ENCODE results near the gene PTTG1.

The PTTG1 gene

GRCh38 chr5:160421625-160422258, at the start of gene PTTG1:
Gene PTTG1, plus strand, starts transcription at chr5:160421855. Its CDS starts 458 bp downstream, at chr5:160422313.
- Histone ChIP-seq H3K27ac (ENCODE audit: low read length) (no peak within 1 kb of the TSS), H3K4me1 (ENCODE audit: control insufficient read depth, insufficient read depth, low read length) (no peaks in the 10 kb centered on the region; the same call in 1 of the 2 replicates), H3K4me3 (ENCODE audit: low read length) (peak within 1 kb of the TSS; percentile 62), H3K36me3 (ENCODE audit: control insufficient read depth, insufficient read depth, low read length) (peaks cover 4% of the 10 kb centered on the region; the same call in 1 of the 2 replicates), H3K27me3 (ENCODE audit: control insufficient read depth, insufficient read depth, low read length) (no peaks in the 10 kb centered on the region), H3K9me3 (ENCODE audit: control insufficient read depth, insufficient read depth, low read length) (no peaks in the 10 kb centered on the region)
- WGBS (ENCODE audit: insufficient coverage, insufficient read length) = no CpG with 5 or more reads among the region's 39 CpGs
- DNase-seq (ENCODE audit: low read depth, low spot score) = peak; percentile 96

- Histone ChIP-seq H3K27me3 (ENCODE audit: control insufficient read depth, insufficient read depth, low read length) (peaks cover 4% of the 10 kb centered on the region; the same call in 1 of the 2 replicates), H3K4me3 (ENCODE audit: low read length) (no peak overlapping the region)
- no peak for DNase-seq (ENCODE audit: low read depth, low spot score)
These were observed 46.5 kb upstream of the PTTG1 start for GRCh38 chr5:160375166-160375565.

GRCh38 chr5:160375701-160376100, 46.0 kb upstream of the PTTG1 start:
- no CpG with 5 or more reads among the region's 2 CpGs for WGBS (ENCODE audit: insufficient coverage, insufficient read length)

More at GRCh38 chr5:160375166-160375565, 46.5 kb upstream of the PTTG1 start:
- Histone ChIP-seq H3K27ac (ENCODE audit: low read length) (no peak overlapping the region), H3K4me1 (ENCODE audit: control insufficient read depth, insufficient read depth, low read length) (peaks cover 3% of the 10 kb centered on the region; the same call in 1 of the 2 replicates), H3K9me3 (ENCODE audit: control insufficient read depth, insufficient read depth, low read length) (no peaks in the 10 kb centered on the region), H3K36me3 (ENCODE audit: control insufficient read depth, insufficient read depth, low read length) (no peaks in the 10 kb centered on the region)

GRCh38 chr5:160376416-160376815, 45.2 kb upstream of the PTTG1 start:
- H3K9me3 ChIP-seq (ENCODE audit: control insufficient read depth, insufficient read depth, low read length) = no peaks in the 10 kb centered on the region
- no peaks in the 10 kb centered on the region for H3K27me3 ChIP-seq (ENCODE audit: control insufficient read depth, insufficient read depth, low read length)
- H3K36me3 ChIP-seq (ENCODE audit: control insufficient read depth, insufficient read depth, low read length) = no peaks in the 10 kb centered on the region
- H3K4me3 ChIP-seq (ENCODE audit: low read length) = no peak overlapping the region
- DNase-seq (ENCODE audit: low read depth, low spot score) = no peak
- H3K27ac ChIP-seq (ENCODE audit: low read length) = no peak overlapping the region
- no peaks in the 10 kb centered on the region for H3K4me1 ChIP-seq (ENCODE audit: control insufficient read depth, insufficient read depth, low read length)

More at GRCh38 chr5:160375701-160376100, 46.0 kb upstream of the PTTG1 start:
- H3K4me1 ChIP-seq (ENCODE audit: control insufficient read depth, insufficient read depth, low read length) = peaks cover 2% of the 10 kb centered on the region; the same call in 1 of the 2 replicates
- DNase-seq (ENCODE audit: low read depth, low spot score) = no peak
- H3K27ac ChIP-seq (ENCODE audit: low read length) = no peak overlapping the region
- no peaks in the 10 kb centered on the region for H3K9me3 ChIP-seq (ENCODE audit: control insufficient read depth, insufficient read depth, low read length)
- peaks cover 2% of the 10 kb centered on the region; the same call in 1 of the 2 replicates for H3K27me3 ChIP-seq (ENCODE audit: control insufficient read depth, insufficient read depth, low read length)
- H3K36me3 ChIP-seq (ENCODE audit: control insufficient read depth, insufficient read depth, low read length) = no peaks in the 10 kb centered on the region
- H3K4me3 ChIP-seq (ENCODE audit: low read length) = no peak overlapping the region

- Histone ChIP-seq H3K9me3 (ENCODE audit: control insufficient read depth, insufficient read depth, low read length) (no peaks in the 10 kb centered on the region), H3K36me3 (ENCODE audit: control insufficient read depth, insufficient read depth, low read length) (no peaks in the 10 kb centered on the region), H3K27me3 (ENCODE audit: control insufficient read depth, insufficient read depth, low read length) (no peaks in the 10 kb centered on the region), H3K27ac (ENCODE audit: low read length) (no peak overlapping the region), H3K4me3 (ENCODE audit: low read length) (no peak overlapping the region), H3K4me1 (ENCODE audit: control insufficient read depth, insufficient read depth, low read length) (no peaks in the 10 kb centered on the region)
- no CpG with 5 or more reads among the region's 5 CpGs for WGBS (ENCODE audit: insufficient coverage, insufficient read length)
- DNase-seq (ENCODE audit: low read depth, low spot score) = no peak
These were observed 44.0 kb upstream of the PTTG1 start for GRCh38 chr5:160377651-160378050.

GRCh38 chr5:160378330-160378729, 43.3 kb upstream of the PTTG1 start:
- Histone ChIP-seq H3K9me3 (ENCODE audit: control insufficient read depth, insufficient read depth, low read length) (no peaks in the 10 kb centered on the region), H3K4me3 (ENCODE audit: low read length) (no peak overlapping the region), H3K27ac (ENCODE audit: low read length) (no peak overlapping the region), H3K27me3 (ENCODE audit: control insufficient read depth, insufficient read depth, low read length) (no peaks in the 10 kb centered on the region), H3K36me3 (ENCODE audit: control insufficient read depth, insufficient read depth, low read length) (no peaks in the 10 kb centered on the region), H3K4me1 (ENCODE audit: control insufficient read depth, insufficient read depth, low read length) (no peaks in the 10 kb centered on the region)
- no CpG with 5 or more reads among the region's 2 CpGs for WGBS (ENCODE audit: insufficient coverage, insufficient read length)
- no peak for DNase-seq (ENCODE audit: low read depth, low spot score)

GRCh38 chr5:160379511-160379910, 42.1 kb upstream of the PTTG1 start:
- no peaks in the 10 kb centered on the region for H3K4me1 ChIP-seq (ENCODE audit: control insufficient read depth, insufficient read depth, low read length)
- H3K9me3 ChIP-seq (ENCODE audit: control insufficient read depth, insufficient read depth, low read length) = no peaks in the 10 kb centered on the region
- WGBS (ENCODE audit: insufficient coverage, insufficient read length) = no CpG with 5 or more reads among the region's 4 CpGs
- no peak overlapping the region for H3K27ac ChIP-seq (ENCODE audit: low read length)
- H3K4me3 ChIP-seq (ENCODE audit: low read length) = no peak overlapping the region
- no peaks in the 10 kb centered on the region for H3K36me3 ChIP-seq (ENCODE audit: control insufficient read depth, insufficient read depth, low read length)
- no peak for DNase-seq (ENCODE audit: low read depth, low spot score)
- H3K27me3 ChIP-seq (ENCODE audit: control insufficient read depth, insufficient read depth, low read length) = no peaks in the 10 kb centered on the region

GRCh38 chr5:160380041-160380440, 41.6 kb upstream of the PTTG1 start:
- Histone ChIP-seq H3K9me3 (ENCODE audit: control insufficient read depth, insufficient read depth, low read length) (no peaks in the 10 kb centered on the region), H3K36me3 (ENCODE audit: control insufficient read depth, insufficient read depth, low read length) (no peaks in the 10 kb centered on the region), H3K27ac (ENCODE audit: low read length) (no peak overlapping the region), H3K4me1 (ENCODE audit: control insufficient read depth, insufficient read depth, low read length) (no peaks in the 10 kb centered on the region), H3K27me3 (ENCODE audit: control insufficient read depth, insufficient read depth, low read length) (no peaks in the 10 kb centered on the region), H3K4me3 (ENCODE audit: low read length) (no peak overlapping the region)
- no peak for DNase-seq (ENCODE audit: low read depth, low spot score)
- WGBS (ENCODE audit: insufficient coverage, insufficient read length) = no CpG with 5 or more reads among the region's 2 CpGs

- no peaks in the 10 kb centered on the region for H3K27me3 ChIP-seq (ENCODE audit: control insufficient read depth, insufficient read depth, low read length)
- H3K4me1 ChIP-seq (ENCODE audit: control insufficient read depth, insufficient read depth, low read length) = no peaks in the 10 kb centered on the region
- H3K9me3 ChIP-seq (ENCODE audit: control insufficient read depth, insufficient read depth, low read length) = no peaks in the 10 kb centered on the region
- no peak overlapping the region for H3K4me3 ChIP-seq (ENCODE audit: low read length)
- DNase-seq (ENCODE audit: low read depth, low spot score) = no peak
- H3K27ac ChIP-seq (ENCODE audit: low read length) = no peak overlapping the region
- no peaks in the 10 kb centered on the region for H3K36me3 ChIP-seq (ENCODE audit: control insufficient read depth, insufficient read depth, low read length)
- no CpG with 5 or more reads among the region's 3 CpGs for WGBS (ENCODE audit: insufficient coverage, insufficient read length)
These were observed 39.3 kb upstream of the PTTG1 start for GRCh38 chr5:160382346-160382745.

- Histone ChIP-seq H3K4me3 (ENCODE audit: low read length) (no peak overlapping the region), H3K36me3 (ENCODE audit: control insufficient read depth, insufficient read depth, low read length) (no peaks in the 10 kb centered on the region), H3K27me3 (ENCODE audit: control insufficient read depth, insufficient read depth, low read length) (no peaks in the 10 kb centered on the region), H3K27ac (ENCODE audit: low read length) (no peak overlapping the region), H3K4me1 (ENCODE audit: control insufficient read depth, insufficient read depth, low read length) (no peaks in the 10 kb centered on the region), H3K9me3 (ENCODE audit: control insufficient read depth, insufficient read depth, low read length) (no peaks in the 10 kb centered on the region)
- DNase-seq (ENCODE audit: low read depth, low spot score) = no peak
- no CpG with 5 or more reads among the region's 1 CpG for WGBS (ENCODE audit: insufficient coverage, insufficient read length)
These were observed 37.0 kb upstream of the PTTG1 start for GRCh38 chr5:160384681-160385080.

- no peak overlapping the region for H3K27ac ChIP-seq (ENCODE audit: low read length)
- no peaks in the 10 kb centered on the region for H3K4me1 ChIP-seq (ENCODE audit: control insufficient read depth, insufficient read depth, low read length)
- H3K27me3 ChIP-seq (ENCODE audit: control insufficient read depth, insufficient read depth, low read length) = no peaks in the 10 kb centered on the region
- H3K4me3 ChIP-seq (ENCODE audit: low read length) = no peak overlapping the region
- no peak for DNase-seq (ENCODE audit: low read depth, low spot score)
- no peaks in the 10 kb centered on the region for H3K9me3 ChIP-seq (ENCODE audit: control insufficient read depth, insufficient read depth, low read length)
- no peaks in the 10 kb centered on the region for H3K36me3 ChIP-seq (ENCODE audit: control insufficient read depth, insufficient read depth, low read length)
These were observed 36.2 kb upstream of the PTTG1 start for GRCh38 chr5:160385496-160385895.
